HG03196 (cell line): ENCODE results near the gene RND1.
"Not testable (repeated sequence)": the region's sequence is repeated elsewhere in the genome, so short reads cannot be mapped to it uniquely, and the experiment has no call there.

Experiments used
- ATAC-seq: cut with Tn5 transposase; IDR thresholded peaks from one replicate; pipeline ENCODE4 v1.9.1; 2021; ENCODE audit not compliant: unreplicated experiment

The RND1 gene

DNA sequence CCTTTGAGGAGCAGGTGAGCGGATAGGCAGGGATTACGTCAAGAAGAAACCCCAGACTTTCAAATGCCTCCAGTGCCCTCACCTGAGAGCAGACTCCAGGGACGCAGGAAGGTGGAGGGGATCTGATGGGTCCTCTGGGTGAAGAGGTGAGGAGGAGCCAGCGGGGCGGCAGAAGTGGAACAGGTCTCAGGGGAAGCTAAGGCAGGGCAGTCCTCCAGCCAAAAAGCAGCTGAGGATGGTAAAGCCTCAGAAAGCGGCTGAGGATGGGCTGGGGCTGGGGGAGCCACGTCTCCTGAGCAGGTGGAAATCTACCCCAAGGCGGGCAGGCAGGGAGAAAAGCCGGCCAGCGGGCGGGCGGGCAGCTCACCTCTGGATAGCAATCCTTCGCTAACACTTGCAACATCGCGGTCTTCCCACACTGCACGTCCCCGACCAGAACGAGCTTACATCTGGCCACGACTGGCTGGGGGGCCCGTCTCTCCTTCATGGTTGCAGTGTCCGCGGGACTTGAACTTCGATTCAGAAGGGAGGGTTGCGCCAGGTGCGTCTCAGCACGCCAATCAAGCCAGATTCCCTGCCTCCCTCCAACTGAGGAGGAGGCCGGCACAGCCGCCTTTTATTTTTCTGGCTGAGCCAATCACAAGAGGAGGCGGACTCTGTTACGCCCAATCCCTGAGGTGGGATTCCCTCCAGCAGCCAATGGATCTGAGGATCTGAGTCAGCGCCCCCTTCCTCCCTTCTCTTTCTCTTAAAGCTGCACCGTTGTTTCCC, at the start of gene RND1:
RND1 (minus strand) TSS at position 590 of the 771 bp plus-strand sequence; CDS start at position 487, 103 bp downstream.
- peak; percentile 88 for ATAC-seq

DNA sequence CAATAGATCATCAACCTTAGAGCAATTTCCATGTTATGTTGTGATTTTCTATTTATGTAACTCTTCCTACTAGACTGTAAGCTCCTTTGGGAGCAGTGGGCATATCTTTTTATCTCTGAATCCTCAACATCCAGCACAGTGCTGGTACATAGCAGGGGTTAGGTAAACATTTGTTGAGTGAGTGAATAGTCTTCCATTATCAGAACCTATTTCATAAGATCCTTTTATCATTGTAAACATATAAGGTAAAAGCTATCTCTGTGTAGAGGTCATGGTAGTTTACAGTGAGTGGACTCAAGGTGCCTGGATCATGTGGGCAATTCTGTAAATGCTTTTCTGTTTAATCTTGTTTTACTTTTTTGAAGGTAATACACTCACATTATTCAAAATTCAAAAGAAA, 44.5 kb upstream of the RND1 start:
- no peak for ATAC-seq

DNA sequence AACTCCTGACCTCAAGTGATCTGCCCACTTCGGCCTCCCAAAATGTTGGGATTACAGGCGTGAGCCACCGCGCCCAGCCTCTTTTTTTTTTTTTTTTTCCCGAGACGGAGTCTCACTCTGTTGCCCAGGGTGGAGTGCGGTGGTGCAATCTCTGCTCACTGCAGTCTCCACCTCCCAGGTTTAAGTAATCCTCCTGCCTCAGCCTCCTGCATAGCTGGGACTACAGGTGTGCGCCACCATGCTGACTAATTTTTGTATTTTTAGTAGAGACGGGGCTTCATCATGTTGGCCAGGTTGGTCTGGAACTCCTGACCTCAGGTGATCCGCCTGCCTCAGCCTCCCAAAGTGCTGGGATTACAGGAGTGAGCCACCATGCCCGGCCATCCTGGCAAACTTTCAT, 44.0 kb upstream of the RND1 start:
- not testable (repeated sequence) for ATAC-seq

DNA sequence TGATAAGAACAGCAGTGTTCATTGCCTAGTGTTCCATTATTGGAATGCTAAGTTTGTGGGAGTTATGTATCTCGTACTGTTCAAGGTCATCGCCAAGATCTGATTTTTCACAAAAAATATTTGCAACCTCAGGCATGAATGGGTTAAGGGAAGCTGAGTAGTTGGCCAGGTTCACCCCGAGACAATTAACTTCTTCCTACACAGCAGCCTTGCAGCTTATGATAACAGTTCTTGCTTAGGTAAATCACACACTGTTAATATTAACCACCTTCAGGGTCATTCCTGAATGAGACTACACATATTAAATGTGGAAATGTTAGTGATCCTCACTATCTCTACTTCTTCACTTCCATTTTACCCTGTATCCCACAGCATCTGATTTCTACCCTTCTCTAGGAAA, 41.6 kb upstream of the RND1 start:
- no peak for ATAC-seq

DNA sequence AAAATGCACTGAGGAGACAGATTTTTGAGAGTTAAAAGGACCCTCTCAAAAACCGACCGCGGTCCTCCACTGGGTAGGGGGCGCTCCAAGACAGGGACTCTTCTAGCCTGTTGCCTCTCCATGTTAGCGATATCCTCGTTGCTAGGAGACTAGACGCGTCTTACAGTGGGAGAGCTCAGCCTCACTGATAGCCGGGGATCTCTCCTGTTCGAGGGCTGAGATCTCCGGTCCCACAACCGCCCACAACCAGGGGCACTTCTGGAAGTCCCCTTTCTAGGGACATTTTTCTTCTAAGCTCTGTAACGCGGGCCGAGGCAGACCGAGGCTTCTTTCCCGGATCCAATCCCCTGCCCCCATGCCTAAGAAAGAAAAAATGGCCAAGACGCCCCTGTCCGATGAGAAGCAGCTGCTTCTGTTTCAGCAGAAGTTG, 38.3 kb upstream of the RND1 start:
- peak; percentile 84 for ATAC-seq

DNA sequence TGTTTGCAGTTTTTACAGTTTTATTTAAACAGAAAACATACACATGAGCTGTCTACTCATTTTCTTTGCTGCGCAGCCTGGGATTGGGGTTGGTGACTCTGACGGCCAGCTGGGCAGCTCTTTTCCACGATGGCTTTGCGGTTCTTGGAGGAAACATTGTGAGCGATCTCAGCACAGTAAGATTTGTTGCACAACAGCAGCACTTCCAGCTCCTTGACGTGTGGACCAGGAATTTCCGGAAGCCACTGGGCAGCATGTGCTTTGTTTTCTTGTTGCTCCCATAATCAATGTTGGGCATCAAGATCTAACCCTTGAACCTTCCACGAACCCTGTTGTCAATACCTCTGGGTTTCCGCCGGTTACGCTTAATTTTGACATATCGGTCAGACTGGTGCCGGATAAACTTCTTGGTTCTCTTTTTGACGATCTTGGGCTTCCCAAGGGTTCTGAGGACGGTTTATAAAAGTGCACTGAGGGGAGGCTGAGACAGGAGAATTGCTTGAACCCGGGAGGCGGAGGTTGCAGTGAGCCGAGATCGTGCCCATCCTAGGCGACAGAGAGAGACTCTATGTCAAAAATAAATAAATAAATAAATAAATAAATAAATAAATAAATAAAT, 37.8 kb upstream of the RND1 start:
- no peak for ATAC-seq

DNA sequence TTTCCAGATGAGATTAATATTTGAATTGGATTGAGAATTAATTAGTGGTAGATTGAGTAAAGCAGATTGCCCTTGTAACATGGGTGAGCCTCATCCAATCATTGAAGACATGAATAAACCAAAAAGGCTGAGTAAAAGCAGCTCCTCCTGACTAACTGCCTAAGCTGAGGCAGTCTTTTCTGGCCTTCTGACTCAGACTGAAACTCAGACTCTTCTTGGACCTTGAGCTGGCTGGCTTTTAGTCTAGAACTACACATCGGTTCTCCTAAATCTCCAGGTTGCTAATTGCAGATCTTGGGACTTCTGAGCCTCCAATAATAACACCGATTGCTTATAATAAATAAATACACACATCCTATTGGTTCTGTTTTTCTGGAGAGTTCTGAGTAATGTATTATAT, 35.6 kb upstream of the RND1 start:
- ATAC-seq: no peak

DNA sequence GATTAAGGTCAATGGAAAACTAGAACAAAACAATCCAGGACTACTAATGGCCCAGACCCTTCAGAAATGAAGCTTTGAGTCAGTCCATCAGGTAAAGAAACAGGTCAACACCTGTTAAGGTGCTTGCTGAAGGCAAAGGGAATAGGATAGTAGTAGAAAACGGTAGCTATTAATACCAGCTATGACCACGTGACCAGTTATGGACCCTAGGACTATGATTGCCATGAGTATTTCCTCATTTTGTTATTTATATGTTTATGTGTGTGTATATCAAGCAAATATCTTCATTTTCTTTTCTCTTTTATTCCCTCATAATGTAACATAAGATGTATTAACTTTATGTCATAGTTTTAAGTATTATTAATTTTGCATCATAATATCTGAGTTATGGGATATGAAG, 34.0 kb upstream of the RND1 start:
- ATAC-seq: no peak

DNA sequence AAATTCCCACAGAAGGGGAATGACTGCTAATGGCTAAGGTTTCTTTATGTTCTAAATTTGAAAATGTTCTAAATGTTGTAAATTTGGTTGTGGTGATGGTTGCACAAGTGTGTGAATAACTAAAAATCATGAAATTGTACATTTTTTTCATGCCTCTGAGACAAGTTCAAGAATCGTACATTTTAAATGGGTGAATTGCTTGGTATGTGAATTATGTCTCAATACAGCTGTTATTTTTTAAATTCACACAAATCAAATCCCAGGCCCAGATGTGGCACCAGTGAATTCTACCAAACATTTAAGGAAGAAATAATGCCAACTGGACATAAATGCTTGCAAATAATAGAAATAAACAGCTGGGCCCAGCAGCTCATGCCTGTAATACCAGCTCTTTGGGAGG, 28.6 kb upstream of the RND1 start:
- no peak for ATAC-seq

DNA sequence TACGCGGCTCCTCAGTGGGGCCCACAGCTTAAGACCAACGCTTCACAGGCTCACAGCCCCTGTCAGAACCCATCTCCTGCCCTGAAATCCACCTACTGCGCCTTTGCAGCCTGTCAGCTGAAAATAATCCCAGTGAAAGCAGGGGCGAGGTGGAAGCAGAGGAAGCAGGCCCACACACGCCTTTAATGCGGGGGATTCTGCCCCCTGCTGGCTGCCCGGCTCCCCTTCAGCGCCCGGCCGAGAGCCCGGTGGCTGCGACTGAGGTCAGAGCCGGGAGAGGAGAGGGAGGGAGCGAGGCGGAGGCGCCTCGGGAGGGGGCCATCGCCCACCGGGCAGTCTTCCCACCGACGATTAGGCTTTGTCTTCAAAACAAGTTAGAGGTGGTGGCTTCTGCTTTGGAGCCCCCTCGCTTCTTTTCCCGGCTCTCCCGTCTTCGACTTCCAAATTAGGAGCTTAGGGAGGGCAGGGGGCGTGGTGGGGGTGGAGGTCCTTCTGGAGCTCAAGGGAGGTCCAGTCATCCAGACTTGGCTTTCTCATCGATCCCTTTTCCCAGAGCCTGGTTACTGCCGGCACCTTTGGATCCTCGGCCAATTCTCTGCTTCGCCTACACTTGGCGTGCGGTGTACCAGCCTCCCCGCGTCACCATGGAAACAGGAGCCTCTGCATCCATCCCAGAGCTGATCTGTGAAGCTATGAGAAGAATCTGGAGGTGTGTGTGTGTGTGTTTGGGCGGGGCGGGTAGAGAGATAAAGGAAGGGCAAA, 25.2 kb upstream of the RND1 start:
- no peak for ATAC-seq

DNA sequence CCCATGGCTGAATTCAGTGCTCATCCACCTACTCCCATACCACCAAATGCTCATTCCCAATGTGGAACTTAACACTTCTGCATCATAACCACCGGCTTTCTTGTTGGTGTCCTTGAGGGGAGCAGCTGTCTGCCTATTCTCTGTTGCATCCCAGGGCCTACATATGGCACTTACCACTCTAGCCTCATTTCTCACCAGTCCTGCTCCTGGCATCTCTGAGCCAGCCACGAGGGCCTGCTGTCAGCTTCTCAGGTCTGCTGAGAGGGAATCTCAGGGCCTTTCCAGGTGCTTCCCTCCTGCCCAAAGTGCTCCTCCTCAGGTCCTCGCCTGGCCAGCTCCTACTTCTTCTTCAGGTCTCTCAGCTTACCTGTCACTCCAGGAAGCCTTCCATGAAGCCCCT, 24.0 kb upstream of the RND1 start:
- ATAC-seq: no peak

DNA sequence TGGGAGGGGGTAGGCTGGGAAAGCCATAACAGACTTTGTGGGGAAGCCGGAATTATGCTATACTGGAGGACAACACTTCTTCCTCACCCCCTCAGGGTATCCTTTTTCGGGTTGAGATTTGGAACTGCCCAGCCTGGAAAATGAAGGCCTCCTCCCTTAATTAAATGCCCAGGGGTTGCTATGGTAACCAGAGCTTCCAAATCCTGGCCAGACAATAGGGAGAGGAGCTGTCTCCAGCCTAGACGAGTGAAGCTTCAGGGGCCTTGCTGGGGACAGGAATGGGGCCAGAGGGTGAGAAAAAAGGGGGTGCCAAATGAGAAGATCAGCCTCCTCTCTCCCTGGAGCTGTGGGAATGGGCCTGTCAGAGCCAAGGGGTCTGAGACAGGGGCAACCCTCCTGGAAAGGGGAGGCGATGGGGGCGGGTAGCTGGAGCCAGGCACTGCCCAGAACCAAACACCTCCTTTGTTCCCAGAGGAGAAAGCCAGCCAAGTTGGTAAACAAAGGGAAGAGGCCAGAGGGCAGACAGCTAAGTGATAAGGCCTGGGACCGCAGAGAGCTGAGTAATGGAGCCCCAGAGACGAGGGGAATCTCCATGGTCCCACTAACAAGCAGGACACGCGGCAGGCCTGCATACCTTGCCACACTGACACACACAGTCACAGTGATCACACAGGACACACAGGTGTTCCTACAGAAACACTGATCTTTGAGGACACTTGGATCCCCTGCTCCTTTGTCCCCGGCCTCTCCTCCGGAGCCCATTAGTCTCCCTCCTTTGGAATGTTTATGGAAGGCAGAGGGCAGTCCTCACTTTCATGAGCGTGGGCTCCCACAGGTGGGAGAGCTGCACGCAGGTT, 17.9 kb upstream of the RND1 start:
- no peak for ATAC-seq

DNA sequence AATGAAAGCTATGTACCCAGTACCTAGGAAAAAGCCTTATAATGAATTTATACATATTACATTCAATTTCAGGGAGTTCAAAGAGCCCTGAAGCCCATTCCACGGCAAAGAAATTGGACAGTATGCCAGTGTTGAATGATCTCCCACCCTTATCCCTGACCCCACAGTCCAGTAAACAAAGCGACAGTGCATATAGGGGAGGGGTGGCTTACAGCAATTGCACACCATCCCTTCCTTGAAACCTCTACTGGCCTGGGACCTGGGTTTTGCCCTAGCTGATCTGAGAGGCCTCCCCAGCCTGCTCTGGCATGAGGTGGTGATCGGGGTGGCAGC, 17.3 kb upstream of the RND1 start:
- no peak for ATAC-seq

DNA sequence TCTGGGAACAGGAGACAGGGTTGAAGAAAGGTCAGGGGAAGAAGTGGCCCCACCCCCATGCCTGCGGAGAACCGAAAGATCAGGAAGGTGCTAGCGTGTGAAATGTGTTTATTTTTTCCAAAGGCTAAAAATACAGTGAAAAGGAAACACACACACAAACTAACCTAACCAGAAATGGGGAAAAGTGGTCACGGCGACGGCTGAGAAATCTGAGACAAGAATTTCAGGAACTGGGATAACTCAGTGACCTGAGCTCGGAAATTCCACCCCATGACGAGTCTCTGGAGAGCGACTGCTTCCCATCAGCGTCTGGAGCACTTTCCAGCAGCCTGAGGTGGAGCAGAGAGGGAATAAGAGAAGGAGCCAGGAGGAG, 16.6 kb upstream of the RND1 start:
- no peak for ATAC-seq

DNA sequence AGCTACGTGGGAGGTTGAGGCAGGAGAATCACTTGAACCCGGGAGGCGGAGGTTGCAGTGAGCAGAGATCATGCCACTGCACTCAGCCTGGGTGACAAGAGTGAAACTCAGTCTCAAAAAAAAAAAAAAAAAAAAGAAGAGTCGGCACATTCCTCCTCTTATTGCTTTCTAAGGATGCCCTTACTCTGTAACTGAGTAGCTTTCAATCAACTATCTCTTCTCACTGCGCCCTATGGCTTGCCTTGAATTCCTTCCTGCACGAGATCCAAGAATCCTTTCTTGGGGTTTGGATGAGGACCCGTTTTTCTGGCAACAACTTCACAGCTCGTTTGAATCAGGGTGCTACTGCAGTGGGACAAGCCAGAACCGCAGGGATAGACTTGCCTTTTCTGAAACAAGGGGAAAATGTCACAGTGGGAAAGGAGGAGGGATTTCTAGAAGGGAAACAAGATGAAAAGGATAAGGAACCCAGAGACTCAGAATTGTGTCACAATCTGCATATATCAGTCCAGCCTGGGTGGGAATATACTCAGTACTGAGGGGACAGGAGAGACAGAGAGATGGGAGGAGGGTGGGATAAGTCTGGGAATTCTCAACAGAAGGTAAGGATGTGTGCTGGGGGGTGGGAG, 16.1 kb upstream of the RND1 start:
- ATAC-seq: no peak

DNA sequence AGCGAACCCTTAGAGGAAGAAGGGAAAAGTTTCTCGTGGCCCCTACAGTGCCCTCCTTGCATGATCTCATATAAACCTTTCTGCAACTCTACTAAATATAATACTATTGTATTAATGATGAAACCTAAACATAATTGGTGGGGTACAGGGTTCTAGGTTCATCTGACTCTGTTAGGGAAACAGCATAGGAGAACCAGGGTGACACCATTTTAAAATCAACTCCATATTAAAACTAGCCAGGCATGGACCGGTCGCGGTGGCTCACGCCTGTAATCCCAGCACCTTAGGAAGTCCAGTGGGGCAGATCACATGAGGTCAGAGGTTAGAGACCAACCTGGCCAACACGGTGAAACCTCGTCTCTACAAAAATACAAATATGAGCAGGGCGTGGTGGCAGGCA, 15.0 kb upstream of the RND1 start:
- no peak for ATAC-seq

DNA sequence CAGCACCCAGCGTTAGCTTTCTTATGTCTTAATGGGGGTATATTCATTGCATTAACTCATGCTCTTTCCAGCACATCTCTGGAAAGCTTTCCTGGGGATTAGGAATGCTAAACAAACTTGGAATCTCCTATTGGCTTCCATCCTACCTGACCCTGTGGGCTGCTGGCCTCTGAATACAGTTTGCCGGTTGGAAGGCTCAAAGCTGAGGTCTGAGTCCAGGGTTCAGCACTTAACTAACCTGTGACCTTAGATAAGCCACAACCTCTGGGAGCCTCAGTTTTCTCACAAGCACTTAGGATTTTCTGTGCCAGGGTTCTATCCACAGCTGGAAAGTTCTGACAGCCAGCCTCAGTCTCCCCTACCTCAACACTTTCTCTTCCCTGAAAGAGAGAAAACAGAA, 12.9 kb upstream of the RND1 start:
- no peak for ATAC-seq

DNA sequence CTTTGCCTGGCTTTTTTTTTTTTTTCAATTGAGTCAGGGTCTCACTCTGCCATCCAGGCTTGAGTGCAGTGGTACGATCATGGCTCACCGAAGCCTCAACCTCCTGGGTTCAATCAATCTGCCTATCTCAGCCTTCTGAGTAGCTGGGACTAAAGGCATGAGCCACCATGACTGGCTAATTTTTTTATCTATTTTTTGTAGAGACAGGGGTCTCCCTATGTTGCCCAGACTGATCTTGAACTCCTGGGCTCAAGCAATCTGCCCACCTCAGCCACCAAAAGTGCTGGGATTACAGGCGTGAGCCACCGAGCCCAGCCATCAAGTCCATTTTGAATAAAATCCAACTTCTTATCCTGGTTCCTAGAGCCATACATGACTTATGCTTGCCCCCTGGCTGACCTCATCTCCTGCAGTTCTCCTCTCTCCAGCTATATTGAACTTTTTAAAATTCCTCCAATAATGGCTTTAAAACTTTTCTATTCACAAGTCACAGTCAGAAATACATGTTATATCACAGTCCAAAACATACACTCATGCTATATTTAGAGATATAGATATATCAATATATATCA, 10.4 kb upstream of the RND1 start:
- ATAC-seq: no peak

DNA sequence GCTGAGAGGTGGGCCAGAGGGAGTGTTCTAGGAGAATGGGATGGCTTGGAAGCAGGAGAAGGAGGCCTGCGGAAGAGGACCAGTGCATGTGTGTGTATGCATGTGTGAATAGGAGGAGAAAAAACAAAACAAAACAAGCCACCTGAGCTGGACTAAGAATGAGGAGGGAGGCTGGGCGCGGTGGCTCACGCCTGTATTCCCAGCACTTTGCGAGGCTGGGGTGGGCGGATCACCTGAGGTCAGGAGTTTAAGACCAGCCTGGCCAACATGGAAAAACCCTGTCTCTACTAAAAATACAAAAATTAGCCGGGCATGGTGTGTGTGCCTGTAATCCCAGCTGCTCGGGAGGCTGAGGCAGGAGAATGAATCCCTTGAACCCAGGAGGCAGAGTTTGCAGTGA, 7.9 kb upstream of the RND1 start:
- ATAC-seq: not testable (repeated sequence)

DNA sequence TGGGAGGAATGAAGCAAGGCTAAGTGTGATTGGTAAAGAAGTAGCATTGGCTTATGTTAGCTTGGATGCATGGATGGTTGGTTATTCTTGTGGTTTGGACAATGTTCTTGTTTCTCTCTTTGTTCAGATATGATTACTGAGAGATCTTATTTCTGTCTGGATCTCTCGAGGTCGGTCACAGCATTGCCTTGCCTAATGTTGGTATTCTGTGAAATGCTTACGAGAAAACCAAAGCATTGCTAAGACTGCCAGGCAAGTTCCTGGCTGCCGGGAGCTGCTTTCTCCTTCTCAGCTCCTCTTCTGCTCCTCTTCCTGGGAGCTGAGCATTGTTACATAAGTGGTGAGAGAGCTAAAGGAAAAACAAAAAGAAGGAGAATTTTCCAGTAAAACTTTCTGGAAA, 7.4 kb upstream of the RND1 start:
- ATAC-seq: no peak

DNA sequence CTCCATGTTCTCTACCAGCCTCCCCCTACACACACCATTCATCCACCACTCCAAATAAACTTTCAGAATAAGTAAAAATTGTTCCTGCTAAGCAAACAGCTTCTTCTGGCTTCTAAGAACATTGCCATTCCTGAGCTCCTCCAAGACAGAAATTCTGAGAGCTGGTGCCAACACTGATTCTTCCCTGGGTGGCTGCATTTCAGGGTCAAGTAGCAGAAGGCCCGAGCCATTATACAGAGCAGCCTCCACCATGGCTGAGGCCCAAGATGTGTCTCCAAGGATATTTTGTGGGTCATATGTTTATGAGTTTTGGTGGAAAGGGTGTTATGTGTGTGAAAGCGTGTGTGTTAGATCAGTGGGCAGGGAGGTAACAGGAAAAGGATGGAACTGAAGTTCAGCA, 3.5 kb upstream of the RND1 start:
- no peak for ATAC-seq
